Measurements from ENCODE around the gene PHYKPL.

GRCh38 chr5:178213748-178214151 lies 18.9 kb downstream of the PHYKPL start:
- TF ChIP-seq TAF1 (IDR thresholded peaks at IDR 0.05; ENCODE audit: borderline replicate concordance, insufficient read depth, low read length) (no peak), POLR2AphosphoS5 (IDR thresholded peaks at IDR 0.05; ENCODE audit: low read depth, low read length) (no peak), SIN3A (IDR thresholded peaks at IDR 0.05; ENCODE audit: borderline replicate concordance, insufficient read depth, low read length) (no peak)

Measured in PFSK-1 (cell line).